ENCODE data around the gene DCLK3. TPM values are rescaled to one million over a fixed set of nuclear protein-coding genes. Genes with fewer than 3 reads are reported as not detected.

DCLK3 gene
- total RNA-seq, 4 donors from 2014 or later = 0.10 to 0.55 (median 0.47) TPM

DNA sequence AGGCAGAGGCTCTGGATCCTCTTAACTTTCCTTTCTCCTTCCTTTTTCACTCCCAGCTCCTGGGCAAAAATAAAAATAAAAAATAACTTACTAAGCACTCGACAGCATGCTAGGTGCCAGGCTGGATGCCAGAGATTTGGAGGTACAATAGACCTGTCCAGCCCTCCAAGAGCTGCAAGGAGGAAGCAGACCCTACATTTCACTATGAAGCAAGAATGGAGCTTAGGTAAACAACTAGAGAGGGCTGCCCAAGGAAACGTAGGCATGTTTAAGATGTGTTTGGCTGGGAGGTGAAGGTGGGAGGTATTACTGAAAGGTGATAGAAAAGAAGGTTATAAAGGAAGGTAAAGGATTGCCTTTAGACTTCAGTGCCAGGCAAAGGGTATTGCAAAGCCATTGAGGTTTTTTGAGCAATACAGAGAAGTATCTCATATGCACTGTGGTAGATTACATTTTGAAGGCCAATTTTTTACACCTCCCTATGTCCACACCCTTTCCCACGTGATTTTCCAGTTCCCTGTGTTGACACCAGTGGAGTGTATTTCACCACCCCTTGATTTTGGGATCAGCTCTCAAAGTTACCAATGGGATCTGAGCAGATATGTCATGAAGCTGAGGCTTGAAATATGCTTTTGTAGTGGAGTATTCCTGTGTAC, 69.1 kb downstream of the DCLK3 start:
- in situ Hi-C loops (cut with MboI; ENCODE audit: low sequenced_read_pairs in 4 of 4) (loop anchor here in 1 of 4 donors (5.0 kb wide), 1 partner anchor 728 kb away; no protein-coding TSS in a partner anchor), intact Hi-C loops (cut with DNase I; ENCODE audit: low total_unique reads) (no loop called here)
- ATAC-seq = peak in 1 of 2 donors; percentile 44
- Histone ChIP-seq H3K9me3 (no peaks in the 10 kb centered on the region), H3K36me3 (no peaks in the 10 kb centered on the region), H3K27me3 (no peaks in the 10 kb centered on the region), H3K4me3 (no peak overlapping the region), H3K27ac (no peak overlapping the region), H3K4me1 (no peaks in the 10 kb centered on the region)
- TF ChIP-seq, protein P1, sequence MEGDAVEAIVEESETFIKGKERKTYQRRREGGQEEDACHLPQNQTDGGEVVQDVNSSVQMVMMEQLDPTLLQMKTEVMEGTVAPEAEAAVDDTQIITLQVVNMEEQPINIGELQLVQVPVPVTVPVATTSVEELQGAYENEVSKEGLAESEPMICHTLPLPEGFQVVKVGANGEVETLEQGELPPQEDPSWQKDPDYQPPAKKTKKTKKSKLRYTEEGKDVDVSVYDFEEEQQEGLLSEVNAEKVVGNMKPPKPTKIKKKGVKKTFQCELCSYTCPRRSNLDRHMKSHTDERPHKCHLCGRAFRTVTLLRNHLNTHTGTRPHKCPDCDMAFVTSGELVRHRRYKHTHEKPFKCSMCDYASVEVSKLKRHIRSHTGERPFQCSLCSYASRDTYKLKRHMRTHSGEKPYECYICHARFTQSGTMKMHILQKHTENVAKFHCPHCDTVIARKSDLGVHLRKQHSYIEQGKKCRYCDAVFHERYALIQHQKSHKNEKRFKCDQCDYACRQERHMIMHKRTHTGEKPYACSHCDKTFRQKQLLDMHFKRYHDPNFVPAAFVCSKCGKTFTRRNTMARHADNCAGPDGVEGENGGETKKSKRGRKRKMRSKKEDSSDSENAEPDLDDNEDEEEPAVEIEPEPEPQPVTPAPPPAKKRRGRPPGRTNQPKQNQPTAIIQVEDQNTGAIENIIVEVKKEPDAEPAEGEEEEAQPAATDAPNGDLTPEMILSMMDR (IDR thresholded peaks at IDR 0.05 in 4 of 5, conservative IDR thresholded peaks at IDR 0.05 in 1 of 5) = no peak
- TF ChIP-seq POLR2A (IDR thresholded peaks at IDR 0.05) = no peak
- DNase-seq = no peak

DNA sequence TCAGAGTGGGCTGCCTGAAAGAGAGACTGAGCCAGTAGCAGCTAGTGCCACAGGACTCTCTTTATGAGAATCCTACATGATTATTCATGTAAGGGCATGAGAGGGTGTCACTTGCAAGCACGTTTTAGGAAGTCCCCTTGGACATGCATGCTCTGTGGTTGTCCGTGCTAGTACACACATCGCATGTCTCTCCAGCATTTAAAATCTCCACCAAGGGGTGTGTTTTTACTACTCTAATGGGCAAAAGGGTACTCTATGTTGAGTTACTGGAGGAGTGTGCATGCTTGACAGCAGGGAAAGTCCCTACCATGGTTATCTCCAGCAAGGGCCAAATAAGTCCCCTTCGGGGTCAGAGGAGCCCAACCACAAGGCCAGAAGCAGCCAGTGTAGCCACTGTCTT, 70.7 kb downstream of the DCLK3 start:
- in situ Hi-C loops (cut with MboI; ENCODE audit: low sequenced_read_pairs in 4 of 4) = no loop called here
- no peaks in the 10 kb centered on the region for H3K36me3 ChIP-seq
- no peaks in the 10 kb centered on the region for H3K4me1 ChIP-seq
- intact Hi-C loops (cut with DNase I; ENCODE audit: low total_unique reads) = no loop called here
- H3K27me3 ChIP-seq = no peaks in the 10 kb centered on the region
- H3K27ac ChIP-seq = no peak overlapping the region
- no peak for ATAC-seq
- TF ChIP-seq, protein P1 (IDR thresholded peaks at IDR 0.05 in 4 of 5, conservative IDR thresholded peaks at IDR 0.05 in 1 of 5) = no peak
- TF ChIP-seq POLR2A (IDR thresholded peaks at IDR 0.05) = no peak
- no peak overlapping the region for H3K4me3 ChIP-seq
- no peak for DNase-seq
- no peaks in the 10 kb centered on the region for H3K9me3 ChIP-seq

DNA sequence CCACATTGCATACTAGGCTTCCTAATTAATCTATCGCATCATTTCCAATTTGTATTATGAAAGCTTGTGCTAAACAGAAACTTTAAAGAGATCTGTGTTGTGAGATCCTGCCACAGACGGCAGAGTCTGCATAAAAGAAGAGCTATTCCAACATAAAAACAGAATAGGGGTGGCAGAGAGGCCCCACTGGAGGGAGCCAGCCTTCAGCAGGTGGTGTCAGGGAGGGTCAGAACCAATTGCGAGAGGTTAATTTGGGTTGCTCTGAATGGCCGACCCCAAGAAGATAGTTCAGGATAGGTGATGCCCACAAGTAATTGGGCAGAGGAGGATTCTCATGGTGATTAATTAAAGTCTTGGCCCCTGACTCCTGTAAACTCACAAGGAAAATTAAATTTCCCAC, 74.8 kb downstream of the DCLK3 start:
- ATAC-seq = no peak

DNA sequence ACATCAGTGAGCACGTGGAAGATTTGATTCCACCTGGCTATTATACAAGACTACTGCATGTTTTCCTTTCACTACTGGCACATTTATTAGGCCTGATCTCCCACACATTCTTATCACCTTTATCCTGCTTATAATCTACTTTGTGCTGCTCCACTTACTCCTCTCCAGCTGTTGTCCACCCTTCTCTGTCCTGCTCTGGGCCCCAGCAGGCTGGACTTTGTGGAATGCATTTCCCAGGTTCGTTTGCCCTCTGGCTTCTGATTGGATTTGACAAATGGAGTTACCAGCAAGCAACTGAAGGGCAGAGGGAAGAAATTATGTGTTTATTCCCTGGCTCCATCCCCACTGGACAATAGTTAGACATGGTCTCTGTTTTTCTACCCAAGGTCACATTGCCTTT, 75.5 kb downstream of the DCLK3 start:
- TF ChIP-seq POLR2A (IDR thresholded peaks at IDR 0.05) = no peak
- TF ChIP-seq, protein P1 (IDR thresholded peaks at IDR 0.05 in 4 of 5, conservative IDR thresholded peaks at IDR 0.05 in 1 of 5) = no peak
- in situ Hi-C loops (cut with MboI; ENCODE audit: low sequenced_read_pairs in 4 of 4) (no loop called here), intact Hi-C loops (cut with DNase I; ENCODE audit: low total_unique reads) (no loop called here)
- Histone ChIP-seq H3K9me3 (no peaks in the 10 kb centered on the region), H3K4me3 (no peak overlapping the region), H3K27ac (no peak overlapping the region), H3K36me3 (no peaks in the 10 kb centered on the region), H3K27me3 (no peaks in the 10 kb centered on the region), H3K4me1 (no peaks in the 10 kb centered on the region)
- ATAC-seq = no peak
- DNase-seq = no peak

More for the DNA sequence above, 74.8 kb downstream of the DCLK3 start:
- DNase-seq = no peak
- Histone ChIP-seq H3K4me1 (no peaks in the 10 kb centered on the region), H3K9me3 (no peaks in the 10 kb centered on the region), H3K4me3 (no peak overlapping the region), H3K27ac (no peak overlapping the region), H3K27me3 (no peaks in the 10 kb centered on the region), H3K36me3 (no peaks in the 10 kb centered on the region)
- TF ChIP-seq, protein P1 (IDR thresholded peaks at IDR 0.05 in 4 of 5, conservative IDR thresholded peaks at IDR 0.05 in 1 of 5) = no peak
- no peak for TF ChIP-seq POLR2A (IDR thresholded peaks at IDR 0.05)
- in situ Hi-C loops (cut with MboI; ENCODE audit: low sequenced_read_pairs in 4 of 4) (no loop called here), intact Hi-C loops (cut with DNase I; ENCODE audit: low total_unique reads) (no loop called here)

DNA sequence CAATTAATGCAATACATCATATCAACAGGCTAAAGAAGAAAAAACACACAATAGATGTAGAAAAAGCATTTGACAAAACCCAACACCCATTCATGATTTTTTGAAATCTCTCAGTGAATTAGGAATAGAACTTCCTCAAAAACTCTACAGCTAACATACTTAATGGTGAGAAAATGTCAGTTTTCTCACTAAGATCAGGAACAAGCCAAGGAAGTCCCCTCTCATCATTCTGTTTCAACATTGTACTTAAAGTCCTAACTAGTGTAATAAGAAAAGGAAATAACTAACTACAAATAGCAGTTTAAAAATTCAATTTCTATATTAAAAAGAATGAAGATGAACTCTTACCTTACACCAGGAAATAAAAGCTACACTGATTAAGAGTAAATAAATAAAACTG, 77.8 kb downstream of the DCLK3 start:
- no peak overlapping the region for H3K27ac ChIP-seq
- no peaks in the 10 kb centered on the region for H3K9me3 ChIP-seq
- H3K4me1 ChIP-seq = no peaks in the 10 kb centered on the region
- no peak for ATAC-seq
- H3K36me3 ChIP-seq = no peaks in the 10 kb centered on the region
- DNase-seq = no peak
- intact Hi-C loops (cut with DNase I; ENCODE audit: low total_unique reads) (no loop called here), in situ Hi-C loops (cut with MboI; ENCODE audit: low sequenced_read_pairs in 4 of 4) (no loop called here)
- TF ChIP-seq, protein P1 (IDR thresholded peaks at IDR 0.05 in 4 of 5, conservative IDR thresholded peaks at IDR 0.05 in 1 of 5) = no peak
- TF ChIP-seq POLR2A (IDR thresholded peaks at IDR 0.05) = no peak
- no peak overlapping the region for H3K4me3 ChIP-seq
- H3K27me3 ChIP-seq = no peaks in the 10 kb centered on the region
